Erythroblast (primary cell): Measurements from ENCODE around the gene COPZ1.

ENCODE experiments used
- GATA1 ChIP-seq: IDR thresholded peaks from 2 replicates; pipeline ENCODE4 v1.6.1; 2011; ENCODE audit warnings: low read depth, mild to moderate bottlenecking, control low read depth, low read length, moderate library complexity
- POLR2A ChIP-seq: IDR thresholded peaks from 2 replicates; pipeline ENCODE4 v1.6.1; 2011; ENCODE audit warnings: mild to moderate bottlenecking, low read length

DNA sequence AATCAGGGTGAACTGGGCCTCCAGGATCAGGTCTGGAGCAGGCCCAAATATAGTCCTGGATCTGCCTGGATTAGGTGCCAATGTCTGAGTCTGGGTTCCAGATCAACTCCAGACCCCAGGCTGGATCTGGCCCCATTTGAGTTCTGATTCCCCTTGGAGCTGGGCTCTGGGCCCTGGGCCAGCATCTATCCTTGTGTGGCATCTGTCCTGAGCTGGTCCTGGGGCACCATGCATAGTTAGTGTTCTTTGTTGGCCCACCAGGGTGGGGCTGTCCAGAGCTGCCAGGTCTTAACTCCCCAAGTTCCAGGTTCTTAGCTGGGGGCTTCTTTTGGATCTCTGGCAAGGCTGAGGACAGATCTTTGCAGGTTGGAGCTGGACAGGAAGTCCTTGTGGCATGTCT lies 70.6 kb downstream of the COPZ1 start:
- no peak for TF ChIP-seq POLR2A
- TF ChIP-seq GATA1: no peak
